ENCODE measurements around the gene RENBP.

Gene RENBP

GRCh38 chrX:153973127-153974002 is 28.9 kb upstream of the RENBP start:
- no peak for TF ChIP-seq ZFX (IDR thresholded peaks at IDR 0.05)
- TF ChIP-seq CTCF (conservative IDR thresholded peaks at IDR 0.05), result no peak
- peak overlapping the region; percentile 100 for H3K27ac ChIP-seq

DNA sequence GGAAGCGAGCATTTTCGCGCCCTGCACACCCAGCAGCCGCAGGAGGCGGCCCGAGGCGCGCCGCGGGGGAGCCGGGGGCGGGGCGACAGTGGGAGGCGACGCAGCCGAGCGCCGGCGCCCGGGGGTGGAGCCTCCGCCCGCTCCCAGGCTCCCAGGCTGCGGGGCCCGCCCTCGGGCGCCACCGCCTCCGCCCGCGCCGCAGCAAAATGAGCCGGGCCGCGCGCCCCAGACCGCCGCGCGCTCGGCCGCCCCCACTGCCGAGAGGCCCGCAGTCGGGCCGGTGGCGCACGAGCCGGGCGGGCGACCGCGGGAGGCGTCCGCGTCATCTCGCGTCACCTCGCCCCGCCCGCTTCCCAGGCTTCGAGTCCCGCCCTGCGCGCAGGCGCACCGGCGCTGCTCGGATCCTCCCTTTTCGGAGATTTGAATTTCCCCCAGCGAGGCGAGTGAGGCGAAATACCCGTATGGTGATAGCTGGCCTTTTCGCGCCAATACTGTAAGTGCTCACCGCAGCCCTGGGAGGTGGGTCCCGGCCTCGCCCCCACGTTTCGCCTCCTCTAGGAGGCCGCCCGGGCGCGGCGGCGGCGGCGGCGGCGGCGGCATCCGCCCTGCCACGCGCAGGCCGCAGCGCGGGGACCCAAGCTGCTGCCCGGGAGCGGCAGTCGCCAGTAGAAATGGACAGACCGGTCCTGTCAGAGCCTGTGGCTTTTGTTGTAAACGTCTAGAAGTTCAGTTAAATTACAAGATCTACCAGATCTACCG is 28.1 kb upstream of the RENBP start, which contains the start of gene TMEM187:
Gene TMEM187 (plus strand): TSS at position 387 of the 759 bp plus-strand sequence. CDS start 9,309 bp downstream, outside the sequence.
- peak within 1 kb of the TSS; percentile 100 for H3K27ac ChIP-seq
- TF ChIP-seq CTCF (conservative IDR thresholded peaks at IDR 0.05) (no peak), ZFX (IDR thresholded peaks at IDR 0.05) (peak; percentile 70; the same call in 1 of the 2 replicates)

DNA sequence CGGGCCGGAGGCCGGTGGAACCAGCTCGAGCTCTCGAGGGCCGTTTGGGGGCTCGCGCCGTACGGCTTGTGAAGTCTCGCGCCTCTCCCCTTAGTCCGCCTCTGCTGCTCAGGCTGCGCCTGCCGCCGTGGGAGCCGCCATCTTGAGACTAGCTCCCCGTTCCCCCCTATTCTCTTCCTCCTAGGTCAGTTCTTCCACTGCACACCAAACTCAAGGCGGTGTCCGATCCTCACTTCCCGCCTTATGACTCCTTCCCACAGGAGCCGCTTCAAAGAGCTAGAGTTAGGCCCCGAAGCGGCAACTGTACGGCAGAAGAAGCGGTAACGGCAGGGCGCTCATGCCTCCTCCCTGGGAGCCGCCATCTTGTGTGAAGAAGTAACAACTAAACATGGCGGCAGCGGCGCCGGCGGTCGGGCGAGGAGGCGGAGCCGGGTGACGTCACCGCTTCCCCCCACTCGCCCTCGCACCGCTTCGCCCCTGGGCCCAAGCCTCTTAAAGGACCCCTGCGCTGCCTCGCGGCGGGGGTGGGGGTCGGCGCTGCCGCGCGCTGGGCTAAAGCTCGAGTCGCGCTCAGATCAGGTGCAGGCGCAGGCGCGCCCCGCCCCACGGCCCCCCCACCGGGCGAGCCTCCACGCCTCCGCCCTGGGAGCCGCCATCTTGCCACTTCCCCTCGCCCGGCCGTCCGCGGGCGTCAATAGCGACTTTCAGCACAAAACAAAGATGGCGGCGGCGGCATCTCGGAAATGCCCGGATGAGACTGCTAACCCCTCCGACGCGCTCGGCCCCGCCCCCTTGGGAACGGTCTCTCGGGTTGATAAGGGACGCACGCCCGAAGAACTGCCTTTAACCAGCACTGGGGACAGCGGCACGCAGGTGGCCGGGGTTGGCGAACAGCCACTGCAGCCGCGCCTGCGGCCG is 27.3 kb upstream of the RENBP start, which contains the start of gene HCFC1:
Gene HCFC1 (minus strand): TSS at position 369 of the 918 bp plus-strand sequence. CDS start 978 bp downstream, outside the sequence.
- TF ChIP-seq CTCF (conservative IDR thresholded peaks at IDR 0.05) (no peak), ZFX (IDR thresholded peaks at IDR 0.05) (no peak)
- H3K27ac ChIP-seq, result peak within 1 kb of the TSS; percentile 100

GRCh38 chrX:153971124-153971449 is 26.6 kb upstream of the RENBP start:
- H3K27ac ChIP-seq, result peak overlapping the region; percentile 100

DNA sequence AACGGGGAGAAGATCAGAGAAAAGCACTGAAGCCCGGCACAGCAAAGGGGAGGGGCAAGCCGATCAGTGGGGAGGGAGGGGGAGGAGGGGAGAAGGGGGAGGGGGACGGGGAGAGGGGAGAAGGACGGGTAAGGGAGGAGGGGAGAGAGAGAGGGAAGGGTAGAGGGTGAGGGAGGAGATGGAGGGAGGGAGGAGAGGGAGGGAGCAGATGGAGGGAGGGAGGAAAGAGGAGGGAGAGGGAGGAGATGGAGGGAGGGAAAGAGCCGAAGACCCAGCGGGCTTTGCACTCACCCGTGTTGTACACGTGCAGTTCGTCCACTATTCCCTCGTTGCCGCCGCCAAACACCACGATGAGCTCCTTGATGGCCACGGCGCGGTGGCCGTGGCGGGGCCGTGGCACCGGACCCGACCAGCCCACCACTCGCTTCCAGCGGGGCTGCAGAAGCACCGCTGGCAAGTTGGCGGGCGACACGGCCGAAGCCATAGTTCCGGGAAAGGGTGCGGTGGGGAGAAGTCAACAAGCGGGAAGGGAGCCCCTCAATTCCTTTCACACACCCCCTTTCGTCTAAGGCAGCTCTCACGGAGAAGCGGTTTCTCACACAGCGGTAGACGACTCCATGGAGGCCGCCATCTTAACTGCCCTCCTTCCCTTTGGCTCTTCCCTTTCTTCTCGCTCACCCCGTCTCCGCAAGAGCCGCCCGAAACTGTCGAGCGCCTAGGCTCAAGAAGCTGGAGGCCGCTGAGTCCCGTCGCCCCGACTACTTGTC is 26.1 kb upstream of the RENBP start:
- no peak for TF ChIP-seq ZFX (IDR thresholded peaks at IDR 0.05)
- H3K27ac ChIP-seq, result peak overlapping the region; percentile 100

More at GRCh38 chrX:153971124-153971449, 26.6 kb upstream of the RENBP start:
- TF ChIP-seq CTCF (conservative IDR thresholded peaks at IDR 0.05) (no peak), ZFX (IDR thresholded peaks at IDR 0.05) (no peak)

DNA sequence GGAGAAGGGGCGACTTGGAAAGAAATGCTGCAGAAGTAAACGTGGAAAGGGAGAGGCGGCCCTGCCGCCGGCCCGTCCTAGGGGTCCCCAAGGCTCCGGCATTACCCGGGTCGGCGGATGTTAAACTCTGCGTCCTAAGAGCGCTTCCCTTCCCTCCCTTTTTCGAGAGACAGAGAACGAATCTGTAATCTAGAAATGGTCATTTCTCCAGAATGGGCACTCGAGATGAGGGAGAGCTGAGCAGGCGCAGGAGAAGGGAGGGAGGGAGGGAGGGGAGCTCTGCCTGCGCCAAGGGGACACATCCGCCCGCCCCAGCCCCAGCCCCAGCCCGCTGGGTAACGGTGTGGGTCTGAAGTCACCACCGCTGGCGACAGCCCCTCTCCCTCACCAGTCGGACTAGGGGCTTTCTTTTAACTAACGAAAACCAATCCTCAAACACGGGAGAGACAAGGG is 25.5 kb upstream of the RENBP start:
- TF ChIP-seq ZFX (IDR thresholded peaks at IDR 0.05) (no peak), CTCF (conservative IDR thresholded peaks at IDR 0.05) (no peak)
- H3K27ac ChIP-seq, result peak overlapping the region; percentile 100
